GM23248 (cell line): ENCODE data around the gene HM13. TPM values are rescaled to one million over a fixed set of nuclear protein-coding genes. Genes with fewer than 3 reads are reported as not detected.

Source experiments
- DNase-seq: peaks from one replicate; pipeline ENCODE4 v3.0.0-alpha.2; 2015
- H2AFZ ChIP-seq: fragments of 200-600 bp; sonication (generic); 2 replicates; pipeline ENCODE4 v1.6.1; 2016; ENCODE audit warnings: antibody characterized with exemption
- H3F3A ChIP-seq: fragments of 200-600 bp; sonication (generic); 2 replicates; pipeline ENCODE4 v1.6.1; 2016; ENCODE audit warnings: mild to moderate bottlenecking, antibody characterized with exemption, mixed run types; ENCODE audit not compliant: insufficient read depth
- H3K27ac ChIP-seq: fragments of 200-600 bp; sonication (generic); 2 replicates; pipeline ENCODE4 v1.5.1; 2016; ENCODE audit warnings: mild to moderate bottlenecking
- H3K27me3 ChIP-seq: fragments of 200-600 bp; sonication (generic); replicated peaks from 2 replicates; pipeline ENCODE4 v1.6.1; 2016; ENCODE audit warnings: mild to moderate bottlenecking; ENCODE audit not compliant: insufficient read depth
- H3K36me3 ChIP-seq: fragments of 200-600 bp; sonication (generic); 2 replicates; pipeline ENCODE4 v1.6.1; 2016; ENCODE audit warnings: low read depth, mild to moderate bottlenecking
- H3K4me1 ChIP-seq: fragments of 200-600 bp; sonication (generic); 2 replicates; pipeline ENCODE4 v1.6.1; 2016; ENCODE audit warnings: mild to moderate bottlenecking; ENCODE audit not compliant: insufficient read depth
- H3K4me2 ChIP-seq: fragments of 200-600 bp; sonication (generic); one replicate; pipeline ENCODE4 v1.6.1; 2016; ENCODE audit warnings: mild to moderate bottlenecking; ENCODE audit not compliant: unreplicated experiment
- H3K4me3 ChIP-seq: fragments of 200-600 bp; sonication (generic); 2 replicates; pipeline ENCODE4 v1.5.1; 2016; ENCODE audit warnings: mild to moderate bottlenecking
- H3K79me2 ChIP-seq: fragments of 200-600 bp; sonication (generic); 2 replicates; pipeline ENCODE4 v1.6.1; 2016; ENCODE audit warnings: mild to moderate bottlenecking; ENCODE audit not compliant: insufficient read depth
- H3K9ac ChIP-seq: fragments of 200-600 bp; sonication (generic); 2 replicates; pipeline ENCODE4 v1.6.1; 2016; ENCODE audit warnings: mild to moderate bottlenecking
- H3K9me2 ChIP-seq: fragments of 200-600 bp; sonication (generic); 2 replicates; pipeline ENCODE4 v1.6.1; 2016; ENCODE audit warnings: mixed run types, mild to moderate bottlenecking, moderate library complexity; ENCODE audit not compliant: insufficient read depth
- H3K9me3 ChIP-seq: fragments of 200-600 bp; sonication (generic); one replicate; pipeline ENCODE4 v1.6.1; 2017; ENCODE audit warnings: low read depth
- H4K20me1 ChIP-seq: fragments of 200-600 bp; sonication (generic); 2 replicates; pipeline ENCODE4 v1.6.0; 2016; ENCODE audit not compliant: insufficient read depth
- EZH2 ChIP-seq: fragments of 200-600 bp; sonication (generic); IDR thresholded peaks from 2 replicates; pipeline ENCODE4 v1.6.1; 2018; ENCODE audit warnings: antibody characterized with exemption, mild to moderate bottlenecking; ENCODE audit not compliant: insufficient read depth, poor library complexity, severe bottlenecking
- EZH2phosphoT487 ChIP-seq: fragments of 200-600 bp; sonication (generic); IDR thresholded peaks from 2 replicates; pipeline ENCODE4 v1.6.1; 2018; ENCODE audit warnings: antibody characterized with exemption, moderate library complexity, mild to moderate bottlenecking, low read depth; ENCODE audit not compliant: insufficient read depth
- WGBS, 2 experiments: methylation state at CpG; one replicate each; pipeline ENCODE4 v1.1.6; 2015 to 2017; ENCODE audit warnings: low lambda C conversion rate in 2 of 2, low coverage in 1 of 2; ENCODE audit errors: missing lambda C conversion rate in 2 of 2; 5-methylcytosine and 5-hydroxymethylcytosine counted together
- in situ Hi-C: fragments of 300-500 bp; cut with MboI; formaldehyde crosslinking; loops from 2 replicates; pipeline ENCODE4 v1.15.0; 2020
- polyA plus RNA-seq: library from polyadenylated mRNA; unstranded; fragments of >200 nt; fragmentation: Nextera tagmentation; extraction: Ambion mirVana; gene quantifications from 2 replicates; pipeline ENCODE4 v1.2.1, GENCODE V29; 2016
- total RNA-seq: library from RNA; depleted of rRNA; stranded (reverse); fragments of >200 nt; shearing (Covaris generic); gene quantifications from 2 replicates; pipeline ENCODE4 v1.2.3, GENCODE V29; 2014

Gene HM13
- total and polyA plus RNA-seq, 2 experiments from 2014 or later, result 117 to 424 TPM

DNA sequence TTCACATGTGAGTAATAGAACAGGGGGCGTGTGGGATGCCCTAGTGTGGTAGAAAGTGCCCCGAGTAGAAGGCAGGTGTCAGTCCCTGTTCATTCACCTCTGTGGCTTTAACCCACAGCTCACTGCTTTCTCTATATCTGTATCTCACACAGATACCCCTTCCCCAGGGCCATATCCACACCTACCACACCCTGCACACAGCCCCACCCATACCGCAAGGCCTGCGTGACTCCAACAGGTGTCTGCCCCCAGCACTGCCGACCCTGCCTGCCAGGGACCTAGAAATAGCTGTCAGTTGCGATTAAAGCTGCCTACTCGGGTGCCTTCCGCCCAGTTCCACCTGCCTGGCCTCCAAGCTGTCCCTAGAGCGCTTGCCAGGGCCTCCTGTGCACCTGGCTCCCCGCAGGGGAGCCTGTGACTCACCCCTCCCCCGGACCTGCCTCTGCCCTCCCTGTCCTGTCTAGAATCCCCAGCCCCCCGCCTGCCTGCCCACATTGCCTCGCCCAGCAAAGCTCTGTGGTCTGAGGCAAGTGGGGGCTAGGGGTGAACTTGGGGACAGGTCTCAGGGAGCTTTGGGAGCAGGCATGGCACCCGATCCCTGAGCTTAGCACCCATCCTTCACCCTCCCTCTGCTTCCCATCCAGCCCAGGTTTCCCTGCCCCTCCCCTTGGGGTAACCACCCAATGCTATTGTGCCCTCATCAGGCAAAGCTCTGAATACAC, 52.6 kb downstream of the HM13 start:
- Histone ChIP-seq H3K27ac (0 out of 2 replicates have a peak overlapping the region, but pooled peaks have one; percentile 2), H3K9me2 (no peaks in the 10 kb centered on the region), H3K27me3 (no peaks in the 10 kb centered on the region), H3K9ac (no peak overlapping the region), H3K4me1 (peaks cover 41% of the 10 kb centered on the region), H4K20me1 (no peaks in the 10 kb centered on the region), H3K9me3 (no peaks in the 10 kb centered on the region), H3K79me2 (peaks cover 16% of the 10 kb centered on the region; the same call in 1 of the 2 replicates), H3K36me3 (peaks cover 21% of the 10 kb centered on the region), H3F3A (peaks cover 66% of the 10 kb centered on the region), H3K4me2 (no peak overlapping the region), H2AFZ (no peak overlapping the region), H3K4me3 (no peak overlapping the region)
- DNase-seq, result no peak
- 78 to 86% methylated on average over 13 to 14 of the region's 14 CpGs for WGBS, 2 experiments
- TF ChIP-seq EZH2 (no peak), EZH2phosphoT487 (no peak)
- in situ Hi-C loops, result loop anchor here (5.0 kb wide), 1 partner anchor 45 kb away; no protein-coding TSS in a partner anchor

DNA sequence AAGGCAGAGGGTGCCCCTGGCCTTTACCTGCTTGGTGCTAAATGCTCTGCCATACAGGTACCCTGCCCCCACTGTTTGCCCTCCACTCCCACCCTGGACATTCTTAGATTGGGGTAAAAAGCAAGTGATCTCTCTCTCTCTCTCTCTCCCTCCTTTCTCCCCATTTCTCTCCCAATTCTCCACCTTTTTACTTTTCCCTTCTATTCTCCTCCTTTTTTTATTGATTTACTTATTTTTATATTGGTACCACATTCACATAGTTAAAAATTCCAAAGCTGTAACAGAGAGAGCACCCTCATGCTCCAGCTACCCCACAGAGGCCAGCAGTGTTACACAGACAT, 53.1 kb downstream of the HM13 start:
- no peak for TF ChIP-seq EZH2phosphoT487
- no peak for TF ChIP-seq EZH2
- in situ Hi-C loops, result loop anchor here (5.0 kb wide), 1 partner anchor 45 kb away; no protein-coding TSS in a partner anchor
- Histone ChIP-seq H3K9ac (no peak overlapping the region), H3K9me3 (no peaks in the 10 kb centered on the region), H3K4me3 (no peak overlapping the region), H3K27ac (peak overlapping the region; percentile 99; the same call in 1 of the 2 replicates), H2AFZ (no peak overlapping the region), H3K4me2 (no peak overlapping the region), H3K79me2 (peaks cover 11% of the 10 kb centered on the region; the same call in 1 of the 2 replicates), H4K20me1 (no peaks in the 10 kb centered on the region), H3K4me1 (peaks cover 42% of the 10 kb centered on the region), H3K36me3 (peaks cover 16% of the 10 kb centered on the region), H3F3A (peaks cover 66% of the 10 kb centered on the region), H3K27me3 (no peaks in the 10 kb centered on the region), H3K9me2 (no peaks in the 10 kb centered on the region)
- no peak for DNase-seq

- Histone ChIP-seq H2AFZ (no peak overlapping the region), H3K36me3 (peaks cover 11% of the 10 kb centered on the region; the same call in 1 of the 2 replicates), H3K4me2 (no peak overlapping the region), H3K9me2 (no peaks in the 10 kb centered on the region), H4K20me1 (no peaks in the 10 kb centered on the region), H3K9me3 (no peaks in the 10 kb centered on the region), H3K79me2 (peaks cover 8% of the 10 kb centered on the region; the same call in 1 of the 2 replicates), H3K4me3 (no peak overlapping the region), H3K9ac (peak overlapping the region; percentile 93), H3K4me1 (peaks cover 46% of the 10 kb centered on the region), H3K27me3 (no peaks in the 10 kb centered on the region), H3K27ac (peak overlapping the region; percentile 99), H3F3A (peaks cover 65% of the 10 kb centered on the region)
- TF ChIP-seq EZH2 (no peak), EZH2phosphoT487 (no peak)
- in situ Hi-C loops, result loop anchor here (5.0 kb wide), 1 partner anchor 44 kb away; no protein-coding TSS in a partner anchor
- DNase-seq, result peak; percentile 44
- 76 to 77% methylated on average over 20 to 21 of the region's 21 CpGs for WGBS, 2 experiments
These were observed 53.9 kb downstream of the HM13 start for GRCh38 chr20:31568041-31568731.

GRCh38 chr20:31568773-31569162, 54.5 kb downstream of the HM13 start:
- Histone ChIP-seq H3K36me3 (peaks cover 6% of the 10 kb centered on the region; the same call in 1 of the 2 replicates), H3K79me2 (peaks cover 5% of the 10 kb centered on the region; the same call in 1 of the 2 replicates), H2AFZ (no peak overlapping the region), H3K9me2 (no peaks in the 10 kb centered on the region), H3F3A (peaks cover 70% of the 10 kb centered on the region), H3K4me1 (peaks cover 50% of the 10 kb centered on the region), H4K20me1 (no peaks in the 10 kb centered on the region), H3K4me3 (no peak overlapping the region), H3K27ac (peak overlapping the region; percentile 99), H3K9ac (peak overlapping the region; percentile 93), H3K4me2 (no peak overlapping the region), H3K27me3 (no peaks in the 10 kb centered on the region), H3K9me3 (no peaks in the 10 kb centered on the region)
- TF ChIP-seq EZH2phosphoT487 (no peak), EZH2 (no peak)
- WGBS, 2 experiments, result 86 to 87% methylated on average over 5 of the region's 5 CpGs
- DNase-seq, result no peak
- in situ Hi-C loops, result loop anchor here (5.0 kb wide), 1 partner anchor 44 kb away; no protein-coding TSS in a partner anchor
